ENCODE results near the gene ATP1A1.

ATP1A1 gene

GRCh38 chr1:116412480-116412798 is 39.4 kb downstream of the ATP1A1 start:
- in situ Hi-C loops (cut with HindIII; ENCODE audit: low sequenced_read_pairs): no loop called here

- in situ Hi-C loops (cut with HindIII; ENCODE audit: low sequenced_read_pairs): no loop called here
Measured at GRCh38 chr1:116412898-116413297, 39.9 kb downstream of the ATP1A1 start.

GRCh38 chr1:116413414-116413813 is 40.4 kb downstream of the ATP1A1 start:
- in situ Hi-C loops (cut with HindIII; ENCODE audit: low sequenced_read_pairs): no loop called here

- in situ Hi-C loops (cut with HindIII; ENCODE audit: low sequenced_read_pairs): no loop called here
Measured at GRCh38 chr1:116414364-116414763, 41.3 kb downstream of the ATP1A1 start.

GRCh38 chr1:116415200-116415698 is 42.2 kb downstream of the ATP1A1 start:
- in situ Hi-C loops (cut with HindIII; ENCODE audit: low sequenced_read_pairs): no loop called here

- in situ Hi-C loops (cut with HindIII; ENCODE audit: low sequenced_read_pairs): no loop called here
Measured at GRCh38 chr1:116415699-116416533, 42.9 kb downstream of the ATP1A1 start.

- in situ Hi-C loops (cut with HindIII; ENCODE audit: low sequenced_read_pairs): no loop called here
Measured at GRCh38 chr1:116416854-116417513, 43.9 kb downstream of the ATP1A1 start.

GRCh38 chr1:116417678-116418077 is 44.6 kb downstream of the ATP1A1 start:
- in situ Hi-C loops (cut with HindIII; ENCODE audit: low sequenced_read_pairs): no loop called here

- in situ Hi-C loops (cut with HindIII; ENCODE audit: low sequenced_read_pairs): no loop called here
Measured at GRCh38 chr1:116418091-116418830, 45.2 kb downstream of the ATP1A1 start.

- in situ Hi-C loops (cut with HindIII; ENCODE audit: low sequenced_read_pairs): no loop called here
Measured at GRCh38 chr1:116420417-116421200, 47.6 kb downstream of the ATP1A1 start.

GRCh38 chr1:116424438-116424837 is 51.4 kb downstream of the ATP1A1 start:
- in situ Hi-C loops (cut with HindIII; ENCODE audit: low sequenced_read_pairs): no loop called here

- in situ Hi-C loops (cut with HindIII; ENCODE audit: low sequenced_read_pairs): no loop called here
Measured at GRCh38 chr1:116424863-116425262, 51.8 kb downstream of the ATP1A1 start.

- in situ Hi-C loops (cut with HindIII; ENCODE audit: low sequenced_read_pairs): no loop called here
Measured at GRCh38 chr1:116425987-116426386, 52.9 kb downstream of the ATP1A1 start.

- in situ Hi-C loops (cut with HindIII; ENCODE audit: low sequenced_read_pairs): no loop called here
Measured at GRCh38 chr1:116426401-116426800, 53.4 kb downstream of the ATP1A1 start.

- in situ Hi-C loops (cut with HindIII; ENCODE audit: low sequenced_read_pairs): no loop called here
Measured at GRCh38 chr1:116428576-116428975, 55.5 kb downstream of the ATP1A1 start.

GRCh38 chr1:116429821-116430374 is 56.9 kb downstream of the ATP1A1 start:
- in situ Hi-C loops (cut with HindIII; ENCODE audit: low sequenced_read_pairs): no loop called here

- in situ Hi-C loops (cut with HindIII; ENCODE audit: low sequenced_read_pairs): no loop called here
Measured at GRCh38 chr1:116431870-116432500, 58.9 kb downstream of the ATP1A1 start.

- in situ Hi-C loops (cut with HindIII; ENCODE audit: low sequenced_read_pairs): no loop called here
Measured at GRCh38 chr1:116432655-116433265, 59.7 kb downstream of the ATP1A1 start.
